NCI-H187 treated with DMSO at 0.1 percent for 48 hours (cell line): ENCODE measurements around the gene CCDC15.
"Not testable (repeated sequence)": the region's sequence is repeated elsewhere in the genome, so short reads cannot be mapped to it uniquely, and the experiment has no call there.

ENCODE experiments used
- DNase-seq: peaks from one replicate; lab custom pipeline; 2025; lab: John Stamatoyannopoulos, UW

CCDC15 gene

DNA sequence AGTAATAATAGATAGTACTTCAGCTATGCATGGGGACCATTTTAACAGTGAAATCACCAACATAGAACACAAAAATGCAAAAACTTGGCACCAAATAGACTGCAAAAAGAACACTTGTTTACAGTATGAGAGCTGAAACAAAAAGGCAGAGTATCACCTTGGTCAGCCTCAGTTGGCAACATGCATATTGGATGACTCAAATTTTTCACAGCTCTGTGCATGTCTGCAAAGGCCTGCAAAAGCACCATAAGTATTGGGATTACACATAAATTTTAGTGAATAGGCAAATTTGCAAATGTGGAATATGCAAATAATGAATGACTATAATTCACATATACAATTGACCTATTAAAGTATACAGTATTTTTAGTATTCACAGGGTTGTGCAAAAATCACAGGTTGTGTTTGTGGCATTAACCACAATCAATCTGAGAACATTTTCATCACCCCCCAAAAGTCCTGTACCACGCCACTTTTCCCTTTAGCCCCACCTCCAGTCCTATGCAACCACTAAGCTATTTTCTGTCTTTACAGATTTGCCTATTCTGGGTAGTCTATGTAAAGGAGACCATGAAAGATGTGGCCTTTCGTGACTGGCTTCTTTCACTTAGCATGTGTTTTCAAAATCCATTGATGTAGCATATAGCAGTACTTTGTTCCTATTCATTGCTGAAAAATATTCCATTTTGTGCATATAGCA lies 47.2 kb downstream of the CCDC15 start:
- no peak for DNase-seq

DNA sequence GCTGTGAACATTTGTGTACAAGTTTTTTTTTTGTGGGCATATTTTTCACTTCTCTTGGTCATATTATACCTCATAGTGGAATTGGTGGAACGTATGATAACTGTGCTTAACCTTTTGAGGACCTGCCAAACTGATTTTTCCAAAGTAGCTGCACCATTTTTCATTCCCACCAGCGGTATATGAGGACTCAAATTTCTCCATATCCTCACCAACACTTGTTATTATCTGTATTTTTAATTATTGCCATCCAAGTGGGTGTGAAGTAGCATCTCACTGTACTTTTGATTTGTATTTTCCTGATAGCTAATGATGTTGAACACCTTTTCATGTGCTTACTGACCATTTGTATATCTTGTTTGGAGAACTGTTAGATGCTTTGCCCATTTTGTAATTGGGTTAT lies 47.8 kb downstream of the CCDC15 start:
- DNase-seq: no peak

DNA sequence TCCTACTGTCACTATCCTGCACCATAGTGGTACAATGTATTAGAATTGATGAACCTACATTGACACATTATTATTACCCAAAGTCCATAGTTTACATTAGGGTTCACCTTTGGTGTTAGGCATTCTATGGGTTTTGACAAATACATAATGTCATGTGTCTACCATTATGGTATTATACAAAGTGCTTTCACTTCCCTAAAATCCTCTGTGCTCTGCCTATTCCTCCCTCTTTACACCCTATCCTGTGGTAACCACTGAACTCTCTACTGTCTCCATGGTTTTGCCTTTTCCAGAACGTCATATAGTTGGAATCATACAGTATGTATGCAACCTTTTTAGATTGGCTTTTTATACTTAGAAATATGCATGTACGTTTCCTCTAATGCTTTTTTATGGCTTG lies 51.5 kb downstream of the CCDC15 start:
- DNase-seq: no peak

DNA sequence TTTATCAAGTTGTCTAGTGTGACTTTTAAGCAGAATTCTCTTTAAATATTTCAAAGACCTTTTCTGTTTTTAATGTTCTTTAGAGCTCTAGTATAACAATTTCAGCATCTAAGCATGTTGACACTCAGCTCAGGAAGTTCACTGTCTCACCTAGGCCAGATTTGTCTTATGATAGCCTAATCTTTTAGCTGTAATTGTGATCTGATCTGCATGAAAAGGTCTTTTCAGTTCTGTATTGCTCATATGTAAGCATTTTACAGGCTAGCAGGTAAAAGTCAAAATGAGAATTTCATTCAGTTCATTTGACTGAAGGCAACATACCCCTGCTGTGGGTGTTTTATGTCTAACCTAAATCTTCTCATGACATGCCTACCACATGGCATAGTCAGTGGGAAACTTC lies 62.4 kb downstream of the CCDC15 start:
- DNase-seq: no peak

DNA sequence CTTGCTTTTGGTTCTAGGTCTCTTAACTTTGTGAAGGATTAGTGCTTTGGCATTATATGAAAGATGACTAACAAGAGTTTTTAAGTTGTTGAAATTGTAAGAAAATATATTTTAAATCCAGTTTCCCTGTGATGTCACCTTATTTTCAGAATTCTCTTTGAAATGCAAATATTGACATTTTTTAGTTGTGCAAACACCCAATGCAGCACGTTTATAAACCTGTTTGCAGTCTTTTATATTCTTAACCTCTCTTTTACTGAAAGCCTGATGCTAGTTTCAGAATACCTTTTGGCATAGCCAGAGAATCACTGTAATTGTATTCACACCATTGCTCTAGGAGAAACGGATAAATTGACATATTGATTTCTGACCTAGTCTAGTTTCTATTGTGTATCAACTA lies 66.3 kb downstream of the CCDC15 start:
- DNase-seq: no peak

DNA sequence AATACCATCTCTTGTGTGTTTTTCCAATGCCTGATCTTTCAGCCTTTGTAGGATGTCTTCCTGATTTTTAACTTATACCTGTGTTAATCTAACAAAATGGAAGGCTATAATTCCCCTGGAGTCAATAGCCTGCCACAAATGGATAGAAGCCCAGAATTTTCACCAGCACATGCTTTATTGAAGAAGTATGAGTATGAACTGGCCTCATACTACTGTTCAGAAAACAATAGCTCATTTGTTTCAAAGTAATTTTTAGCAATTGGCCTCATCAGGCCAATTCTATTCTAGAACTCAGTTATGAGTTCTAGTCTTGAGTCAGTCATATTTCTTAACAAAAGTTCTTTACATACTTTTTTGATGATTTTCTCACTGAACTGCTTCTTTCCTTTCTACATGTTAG lies 68.5 kb downstream of the CCDC15 start:
- no peak for DNase-seq

DNA sequence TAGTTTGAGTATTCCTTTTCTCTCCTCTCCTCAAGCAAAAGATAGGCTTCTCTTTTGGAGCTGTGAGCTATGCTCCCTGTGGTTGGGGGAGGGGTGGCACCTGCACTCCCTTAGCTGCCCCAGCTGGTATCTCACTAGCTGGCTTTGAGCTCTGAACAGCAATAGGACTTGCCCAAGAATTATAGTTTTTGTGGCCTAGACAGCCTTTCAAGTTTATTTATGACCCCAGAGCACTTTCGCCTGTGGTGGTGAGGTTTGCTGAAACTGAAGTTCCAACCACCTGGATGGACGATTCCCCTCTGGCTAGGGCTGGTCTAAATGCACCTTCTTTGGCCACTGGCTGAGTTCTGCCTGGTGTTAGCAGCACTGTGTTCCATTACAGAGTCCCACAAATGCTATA lies 72.0 kb downstream of the CCDC15 start:
- no peak for DNase-seq

DNA sequence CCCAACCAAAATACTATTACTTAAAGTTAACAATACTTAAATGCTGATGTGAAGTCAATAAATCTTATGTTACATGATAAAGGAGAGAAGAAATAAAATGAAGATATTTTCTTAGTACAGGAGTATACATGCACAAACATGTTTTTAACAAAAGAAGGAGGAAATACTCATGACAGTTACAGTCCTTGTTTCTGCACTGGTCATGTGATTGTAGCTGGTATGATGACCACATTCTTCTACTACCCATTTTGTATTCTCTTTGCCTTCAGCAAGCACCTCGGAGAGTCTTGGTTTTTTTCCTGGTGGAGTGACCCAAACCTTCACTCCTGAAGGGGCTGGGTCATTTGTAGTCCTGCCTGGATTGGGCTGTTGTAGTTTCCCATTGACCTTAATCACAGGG lies 75.4 kb downstream of the CCDC15 start:
- DNase-seq: not testable (repeated sequence)

DNA sequence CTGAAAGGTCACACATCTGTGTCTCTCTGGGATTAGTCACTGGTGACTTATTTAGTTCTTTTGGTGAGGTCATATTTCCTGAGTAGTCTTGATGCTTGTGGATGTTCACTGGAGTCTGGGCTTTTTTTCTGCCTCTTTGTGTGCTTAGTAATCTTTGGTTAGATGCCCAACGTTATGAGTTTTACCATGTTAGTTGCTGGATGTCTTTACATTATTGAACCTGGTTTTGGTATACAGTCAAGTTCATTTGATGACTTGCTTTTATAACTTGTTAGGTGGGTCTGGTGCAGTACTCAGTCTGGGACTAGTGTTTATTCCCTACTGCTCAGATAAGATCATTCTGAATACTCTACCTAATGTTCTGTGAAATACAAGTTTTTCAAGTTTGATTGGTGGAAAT lies 82.9 kb downstream of the CCDC15 start:
- no peak for DNase-seq

DNA sequence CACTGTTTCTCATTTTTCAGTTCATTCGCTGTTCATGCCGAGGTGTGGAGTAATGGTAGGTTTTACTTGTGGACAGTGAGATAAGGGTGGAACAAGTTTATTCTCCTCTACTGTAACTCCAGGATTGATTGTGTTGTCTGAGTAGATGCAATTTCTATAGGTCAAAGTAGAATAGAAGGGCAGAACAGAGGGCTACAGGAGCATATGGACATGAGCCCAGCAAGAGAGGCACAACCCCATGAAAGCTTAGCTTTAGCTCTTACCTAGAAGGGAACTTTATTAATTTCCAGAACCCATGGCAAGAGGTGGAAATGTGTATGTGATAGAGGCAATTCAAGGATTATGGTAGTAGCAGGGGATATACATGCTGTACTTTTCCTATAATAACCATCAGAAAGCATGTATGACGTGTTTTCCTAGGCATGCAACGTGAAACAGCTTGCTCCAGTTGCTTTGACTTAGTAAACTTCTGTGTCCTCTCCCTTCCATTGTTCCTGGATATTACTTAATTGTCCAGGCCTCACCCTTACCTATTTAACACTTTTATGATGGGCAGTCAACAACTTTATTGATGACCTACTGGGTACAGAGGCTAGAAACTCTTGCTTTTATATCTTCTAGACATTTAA lies 95.3 kb downstream of the CCDC15 start:
- no peak for DNase-seq

DNA sequence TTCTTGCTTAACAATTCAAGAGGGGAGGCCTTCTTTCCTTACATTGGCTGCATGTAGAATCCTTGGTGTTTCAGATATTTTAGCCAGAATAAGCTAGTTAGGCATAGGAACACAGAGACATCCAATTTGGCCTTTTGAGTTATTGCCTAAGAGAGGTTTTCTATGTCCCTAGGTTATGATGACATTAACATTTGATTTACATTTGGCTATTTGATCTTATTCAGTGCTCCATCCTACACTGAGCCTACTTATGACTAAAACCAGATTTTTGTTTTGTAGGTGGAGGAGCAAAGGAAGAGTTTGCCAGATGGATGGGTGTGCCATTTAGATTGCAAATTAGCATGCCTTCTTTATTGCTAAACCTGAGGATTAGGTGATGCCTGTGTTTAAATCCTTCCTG lies 98.0 kb downstream of the CCDC15 start:
- DNase-seq: no peak

DNA sequence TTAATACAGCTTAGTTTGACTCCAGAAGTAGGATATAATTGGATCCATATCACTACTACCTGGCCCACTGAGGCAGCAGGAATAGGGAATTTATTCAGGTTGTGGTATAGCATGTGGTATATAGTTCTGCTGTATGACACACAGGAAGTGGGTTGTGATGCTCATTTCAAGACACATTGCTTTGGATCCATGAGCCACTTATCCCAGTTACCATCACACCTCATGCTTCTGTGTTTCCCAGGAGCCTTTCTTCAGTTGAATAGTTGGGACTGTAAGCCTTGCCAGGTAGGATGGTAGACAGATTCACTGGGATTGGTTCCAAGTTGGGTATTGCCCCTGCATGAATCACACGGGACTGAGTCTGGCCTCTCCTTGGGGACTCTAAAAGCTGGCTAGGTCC lies 99.2 kb downstream of the CCDC15 start:
- DNase-seq: no peak

DNA sequence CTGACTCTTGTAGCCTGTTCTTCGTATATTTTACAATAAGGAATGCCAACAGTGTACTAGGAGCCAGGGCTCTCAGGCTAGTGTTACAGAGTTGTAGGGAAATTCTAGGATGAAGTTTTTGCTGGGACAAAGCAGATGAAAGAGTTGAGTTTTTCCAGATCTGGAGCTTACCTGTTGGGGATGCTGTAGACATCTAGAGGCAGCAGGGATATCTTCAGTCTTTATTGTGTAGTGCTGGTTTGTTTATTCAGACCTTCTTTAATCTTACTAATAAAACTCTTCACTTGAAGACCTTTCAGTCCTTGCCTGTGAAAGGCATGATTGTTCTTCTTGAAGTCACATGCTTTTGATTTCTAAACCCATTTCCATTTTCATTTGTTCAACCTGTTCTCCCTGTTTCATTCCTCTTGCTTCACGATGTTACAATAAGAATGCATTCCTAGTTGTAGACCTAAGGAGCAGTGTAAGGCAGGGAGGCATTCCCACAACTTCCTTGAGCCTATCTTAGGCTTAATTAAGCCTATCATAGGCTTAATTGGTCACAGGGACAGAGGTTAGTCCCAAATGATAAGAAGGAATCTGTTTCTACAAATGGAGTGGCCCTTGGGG lies 101.2 kb downstream of the CCDC15 start:
- no peak for DNase-seq

DNA sequence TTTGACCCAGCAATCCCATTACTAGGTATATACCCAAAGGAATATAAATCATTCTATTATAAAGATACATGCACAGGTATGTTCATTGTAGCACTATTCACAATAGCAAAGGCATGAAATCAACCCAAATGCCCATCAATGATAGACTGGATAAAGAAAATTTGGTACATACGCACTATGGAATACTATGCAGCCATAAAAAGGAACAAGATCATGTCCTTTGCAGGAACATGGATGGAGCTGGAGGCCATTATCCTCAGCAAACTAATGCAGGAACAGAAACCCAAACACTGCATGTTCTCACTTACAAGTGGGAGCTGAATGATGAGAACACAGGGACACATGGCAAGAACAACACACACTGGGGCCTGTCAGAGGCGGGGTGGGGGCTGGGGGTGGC lies 102.1 kb downstream of the CCDC15 start:
- not testable (repeated sequence) for DNase-seq

DNA sequence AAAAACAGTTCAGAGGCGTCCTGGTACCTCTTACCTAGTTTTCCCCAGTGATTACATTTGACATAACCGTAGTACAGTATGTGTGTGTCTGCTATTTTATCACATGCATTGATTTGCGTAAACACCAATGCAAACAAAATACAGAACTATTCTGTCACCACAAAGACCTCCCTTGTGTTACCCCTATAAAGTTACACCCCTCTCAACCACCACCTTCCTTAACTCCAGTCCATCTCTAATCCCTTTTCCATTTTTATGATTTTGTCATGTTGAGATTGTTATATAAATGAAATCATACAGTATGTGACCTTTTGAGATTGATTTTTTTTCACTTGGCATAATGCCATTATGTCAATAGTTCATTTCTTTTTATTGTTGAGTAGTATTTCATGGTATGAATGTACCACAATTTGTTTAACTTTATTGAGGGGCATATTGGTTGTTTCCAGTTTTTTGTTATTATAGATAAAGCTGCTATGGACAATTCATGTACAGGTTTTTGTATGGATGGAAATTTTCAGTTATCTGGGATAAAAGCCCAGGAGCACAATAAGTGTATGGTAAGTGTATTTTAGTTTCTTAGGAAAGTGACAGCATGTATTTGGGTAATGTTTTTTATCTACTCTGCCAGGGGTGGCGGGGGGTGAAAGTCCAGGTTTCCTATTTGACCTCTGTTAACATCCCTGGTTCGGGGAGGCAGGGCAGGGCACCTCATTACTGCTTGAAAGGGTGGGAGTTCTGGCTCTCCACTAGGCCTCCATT lies 103.1 kb downstream of the CCDC15 start:
- DNase-seq: no peak

DNA sequence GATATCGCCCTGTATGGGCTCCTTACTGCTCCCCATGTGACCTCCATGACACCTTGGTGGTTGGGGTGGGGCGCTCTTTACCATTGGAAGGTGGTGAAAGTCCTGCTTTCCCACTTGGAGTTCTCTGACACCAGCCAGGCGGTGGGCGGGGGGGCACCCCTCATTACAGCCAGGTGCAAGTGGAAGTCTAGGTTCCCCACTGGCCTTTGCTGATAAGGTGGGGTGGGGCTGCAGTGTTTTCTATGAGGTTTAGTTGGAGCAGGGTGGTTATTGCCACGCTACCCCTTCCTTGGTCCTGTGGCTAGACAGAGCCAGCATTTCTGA lies 103.7 kb downstream of the CCDC15 start:
- DNase-seq: no peak

DNA sequence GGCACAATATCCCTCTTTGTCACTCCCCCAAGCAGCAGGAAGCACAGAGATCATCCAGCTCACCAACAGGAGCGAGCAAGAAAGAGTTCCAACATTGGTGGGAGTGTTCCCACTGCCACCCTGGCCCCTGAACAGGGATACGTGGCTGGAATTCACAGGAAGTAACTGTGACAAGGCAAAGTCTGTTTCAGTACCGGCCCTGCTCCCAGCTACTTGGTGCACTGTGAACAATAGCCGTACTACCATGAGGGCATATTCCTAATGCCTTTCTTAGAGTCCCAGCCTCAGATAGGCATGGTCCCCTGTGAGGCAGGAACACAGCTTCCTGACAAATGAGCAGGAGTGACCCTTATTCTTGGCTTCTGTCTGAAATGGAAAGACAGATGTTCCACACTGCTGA lies 107.3 kb downstream of the CCDC15 start:
- no peak for DNase-seq

DNA sequence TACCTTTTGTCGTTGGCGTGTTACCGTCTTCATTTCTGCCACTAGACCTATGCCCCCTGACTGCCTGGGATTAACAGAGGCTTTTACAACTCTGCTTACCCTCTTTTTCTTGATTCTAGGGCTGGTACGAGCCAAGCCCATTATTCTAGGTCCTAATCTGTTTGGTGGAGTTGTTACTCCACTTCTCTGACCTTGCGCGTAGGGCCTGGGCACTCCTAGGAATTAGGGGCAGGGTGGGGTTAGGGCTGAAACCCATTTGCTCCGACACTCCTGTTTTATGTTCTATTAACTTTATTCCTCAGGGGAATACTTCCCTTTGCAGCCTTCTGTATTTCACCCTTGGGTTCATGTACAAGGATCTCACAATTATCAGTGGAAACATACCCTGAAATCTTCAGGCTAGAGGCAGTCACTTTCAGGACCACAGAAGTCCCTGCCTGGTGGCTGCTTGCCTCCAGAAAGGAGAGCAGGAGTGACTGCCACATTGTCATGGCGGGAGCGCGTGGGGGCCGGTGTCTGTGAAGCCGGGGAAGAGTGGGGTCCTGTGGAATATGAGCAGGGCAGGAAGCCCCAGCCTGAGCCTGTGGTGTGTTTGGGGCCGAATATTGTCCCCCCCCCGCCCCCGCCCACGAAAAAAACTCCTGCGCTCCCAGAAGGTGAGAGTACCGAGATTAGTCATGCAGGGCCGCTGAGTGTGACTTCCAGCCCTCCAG lies 108.4 kb downstream of the CCDC15 start:
- DNase-seq: no peak

DNA sequence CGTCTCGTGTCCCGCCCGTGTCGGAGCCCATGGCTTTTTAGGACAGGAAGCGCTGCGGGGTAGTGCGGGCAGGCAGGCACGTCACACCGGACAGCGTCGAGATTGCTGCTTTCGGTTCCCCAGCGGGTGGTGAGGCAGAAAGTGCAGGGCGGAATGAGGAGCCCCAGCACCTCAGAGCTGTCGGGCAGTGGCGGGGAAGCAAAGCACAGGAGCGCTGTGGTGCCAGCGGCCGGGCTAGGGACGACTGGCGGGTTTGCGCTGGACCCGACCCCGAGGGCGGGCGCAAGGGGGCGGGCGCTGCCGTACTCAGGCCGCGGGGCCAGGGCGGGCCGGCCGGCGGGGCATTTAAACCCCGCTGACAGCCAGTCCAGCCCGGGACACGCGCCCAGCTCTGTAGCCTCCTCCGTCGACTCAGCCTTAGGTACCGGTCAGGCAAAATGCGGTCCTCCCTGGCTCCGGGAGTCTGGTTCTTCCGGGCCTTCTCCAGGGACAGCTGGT lies 109.0 kb downstream of the CCDC15 start, which contains the start of gene SLC37A2:
Gene SLC37A2 (plus strand): TSS at position 375 of the 498 bp plus-strand sequence. CDS start 63 bp downstream, at position 438.
- DNase-seq: no peak

DNA sequence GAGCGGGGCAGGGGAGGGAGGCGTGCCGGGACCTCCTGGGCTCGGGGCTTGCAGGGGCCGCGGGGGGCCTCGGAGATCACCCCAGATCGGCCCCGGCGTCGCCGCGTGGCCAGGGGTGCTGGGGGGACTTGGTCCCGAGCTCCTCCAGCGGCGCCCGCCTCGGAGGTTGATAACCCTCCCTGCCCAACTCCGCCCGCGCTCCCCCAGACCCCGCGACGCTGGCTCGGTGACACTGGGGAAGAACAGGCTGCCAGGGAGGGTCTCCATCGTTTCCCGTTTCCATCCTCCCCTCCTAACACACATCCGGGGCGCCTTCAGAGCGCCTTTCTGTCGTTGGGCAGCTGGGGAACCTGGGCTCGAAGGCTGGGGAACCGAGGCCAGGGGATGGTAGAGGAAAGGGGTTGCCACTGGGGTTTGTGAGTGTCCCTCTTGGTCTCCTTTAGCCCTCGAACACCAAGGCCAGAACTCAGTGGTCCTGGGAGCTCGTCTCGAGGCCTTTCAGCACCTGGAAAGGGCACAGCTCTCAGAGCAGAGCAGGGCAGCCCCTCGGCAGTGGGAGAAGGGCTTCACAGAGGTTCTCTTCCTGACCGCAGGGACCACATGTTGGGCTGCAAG lies 109.5 kb downstream of the CCDC15 start:
- DNase-seq: no peak

DNA sequence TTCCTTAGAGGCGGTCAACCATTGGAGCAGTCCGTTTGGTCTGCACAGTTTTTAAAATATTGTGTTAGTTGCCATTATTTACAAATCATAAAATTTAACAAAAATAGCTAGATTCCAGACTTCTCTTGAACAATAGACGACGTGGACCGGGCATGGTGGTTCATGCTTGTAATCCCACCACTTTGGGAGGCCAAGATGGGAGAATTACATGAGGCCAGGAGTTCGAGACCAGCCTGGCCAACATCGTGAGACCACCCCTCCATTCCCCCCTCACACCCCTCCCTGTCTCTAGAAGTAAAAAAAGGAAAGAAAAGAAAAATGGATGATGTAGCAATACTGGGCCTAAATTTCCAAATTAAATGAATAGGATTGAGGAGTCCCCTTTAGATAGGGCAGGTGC lies 110.1 kb downstream of the CCDC15 start:
- no peak for DNase-seq

DNA sequence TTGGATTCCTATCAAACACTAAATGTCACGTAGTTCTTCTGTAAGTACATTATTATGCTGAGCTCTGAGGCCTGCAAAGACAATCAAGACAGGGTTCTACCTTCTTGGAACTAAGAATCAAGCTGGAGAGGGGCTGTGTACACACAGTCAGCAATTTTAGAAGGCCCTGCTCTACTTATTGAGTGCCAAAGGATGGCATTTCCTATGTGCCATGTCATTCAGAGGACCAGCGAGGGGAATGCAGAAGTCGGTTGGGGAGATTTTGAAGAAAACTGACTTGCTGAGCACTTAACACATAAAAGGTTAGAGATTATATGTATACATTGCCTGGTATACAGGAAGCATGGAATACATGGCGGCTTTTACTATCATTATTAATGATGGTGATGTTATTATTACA lies 114.4 kb downstream of the CCDC15 start:
- no peak for DNase-seq
